HepG2 (cell line): ENCODE data around the gene TBC1D16. TPM values are rescaled to one million over a fixed set of nuclear protein-coding genes. Genes with fewer than 3 reads are reported as not detected.

Experiments used
- ATF1 ChIP-seq: IDR thresholded peaks from 2 replicates; pipeline ENCODE4 v1.6.1; 2016; ENCODE audit warnings: mild to moderate bottlenecking, control low read depth
- CSRNP2 ChIP-seq: sonication (generic); formaldehyde crosslinking; conservative IDR thresholded peaks from 2 replicates; pipeline ENCODE4 v1.8.0; 2022; ENCODE audit warnings: low read depth, missing genetic modification reagents
- HIVEP1 ChIP-seq: sonication (generic); formaldehyde crosslinking; IDR thresholded peaks from 2 replicates; pipeline ENCODE4 v1.4.0; 2020; ENCODE audit warnings: mild to moderate bottlenecking, missing genetic modification reagents
- NONO ChIP-seq, 2 experiments: fragments of 450-650 bp in 1 of 2; sonication (generic) in 1 of 2; formaldehyde crosslinking in 1 of 2; IDR thresholded peaks in 1 of 2; conservative IDR thresholded peaks in 1 of 2; 2 replicates each; pipeline versions ENCODE4 v1.6.1 to v1.8.0; 2017 to 2022; ENCODE audit warnings: mild to moderate bottlenecking in 1 of 2, missing genetic modification reagents in 1 of 2, moderate library complexity in 1 of 2
- NR2C2 ChIP-seq: sonication (generic); formaldehyde crosslinking; IDR thresholded peaks from 2 replicates; pipeline ENCODE4 v1.4.0; 2020; ENCODE audit warnings: missing genetic modification reagents, mild to moderate bottlenecking, moderate library complexity, borderline replicate concordance
- RERE ChIP-seq: IDR thresholded peaks from 2 replicates; pipeline ENCODE4 v1.6.1; 2016; ENCODE audit warnings: low read depth, missing genetic modification reagents, missing compliant biosample characterization
- SKI ChIP-seq: fragments of 450-650 bp; IDR thresholded peaks from one replicate; pipeline ENCODE4 v1.6.1; 2018; ENCODE audit warnings: mild to moderate bottlenecking; ENCODE audit not compliant: partially characterized antibody
- SOX6 ChIP-seq, 2 experiments: fragments of 450-650 bp in 1 of 2; sonication (generic) in 1 of 2; formaldehyde crosslinking in 1 of 2; IDR thresholded peaks; 2 replicates each; pipeline versions ENCODE4 v1.4.0 to v1.6.1; 2017 to 2020; ENCODE audit warnings: antibody characterized with exemption in 1 of 2, mild to moderate bottlenecking in 1 of 2, missing genetic modification reagents in 1 of 2
- TARDBP ChIP-seq: sonication (generic); formaldehyde crosslinking; IDR thresholded peaks from 2 replicates; pipeline ENCODE4 v1.8.0; 2022; ENCODE audit warnings: mild to moderate bottlenecking, missing genetic modification reagents
- TCF7 ChIP-seq: sonication (generic); IDR thresholded peaks from 2 replicates; pipeline ENCODE4 v1.6.1; 2016; ENCODE audit warnings: antibody characterized with exemption, low read depth
- TOE1 ChIP-seq: sonication (generic); formaldehyde crosslinking; IDR thresholded peaks from 2 replicates; pipeline ENCODE4 v1.4.0; 2020; ENCODE audit warnings: mild to moderate bottlenecking, missing genetic modification reagents
- ZBTB3 ChIP-seq: sonication (generic); formaldehyde crosslinking; IDR thresholded peaks from 2 replicates; pipeline ENCODE4 v1.4.0; 2020; ENCODE audit warnings: low read depth, mild to moderate bottlenecking, moderate library complexity, missing genetic modification reagents, borderline replicate concordance
- ZNF512 ChIP-seq: sonication (generic); formaldehyde crosslinking; IDR thresholded peaks from 2 replicates; pipeline ENCODE4 v1.4.0; 2020; ENCODE audit warnings: mild to moderate bottlenecking, missing genetic modification reagents
- ZNF792 ChIP-seq: IDR thresholded peaks from 2 replicates; pipeline ENCODE4 v1.6.1; 2016
- ZSCAN22 ChIP-seq: sonication (generic); formaldehyde crosslinking; IDR thresholded peaks from 2 replicates; pipeline ENCODE4 v1.4.0; 2020; ENCODE audit warnings: mild to moderate bottlenecking, missing genetic modification reagents
- polyA plus RNA-seq, 8 experiments: library from polyadenylated mRNA; depleted of rRNA in 3 of 8; stranded (reverse) in 7 of 8; unstranded in 1 of 8; fragments of >200 nt; fragmentation: Illumina TruSeq in 4 of 8; extraction: Trizol in 4 of 8; gene quantifications; 2 replicates each; pipeline versions ENCODE4 v1.2.1 to v1.2.3, GENCODE V29; 2011 to 2016; ENCODE audit warnings: low read depth in 4 of 8, missing spikeins in 1 of 8, mixed read lengths in 1 of 8; ENCODE audit not compliant: insufficient read depth in 1 of 8
- total RNA-seq, 5 experiments: library from RNA; depleted of rRNA; stranded (reverse); fragments of >200 nt; fragmentation: Illumina TruSeq; extraction: Trizol; gene quantifications; 2 replicates each; pipeline ENCODE4 v1.2.3, GENCODE V29; 2016; ENCODE audit warnings: low read depth in 1 of 5
- TF ChIP-seq, protein P1 (sequence below): sonication (generic); formaldehyde crosslinking; conservative IDR thresholded peaks from 2 replicates; pipeline ENCODE4 v1.8.0; 2022; ENCODE audit warnings: missing genetic modification reagents

TBC1D16 gene
- total and polyA plus RNA-seq, 2 of the 13 experiments (the other 11 are each of a cell fraction or from before 2014, with no cell fraction given): 14.9 to 24.9 TPM

GRCh38 chr17:80068301-80069222 lies 32.9 kb upstream of the TBC1D16 start (continued):
- no peak for TF ChIP-seq TCF7
- TF ChIP-seq ZSCAN22: no peak
- 0 out of 2 replicates have a peak, but pooled peaks have one; percentile 13 for TF ChIP-seq RERE (CRISPR knock-in tag)
- TF ChIP-seq NONO (IDR thresholded peaks at IDR 0.05): no peak
- TF ChIP-seq NONO (CRISPR knock-in tag; conservative IDR thresholded peaks at IDR 0.05): peak; percentile 34; the same call in 1 of the 2 replicates
- TF ChIP-seq, protein P1, sequence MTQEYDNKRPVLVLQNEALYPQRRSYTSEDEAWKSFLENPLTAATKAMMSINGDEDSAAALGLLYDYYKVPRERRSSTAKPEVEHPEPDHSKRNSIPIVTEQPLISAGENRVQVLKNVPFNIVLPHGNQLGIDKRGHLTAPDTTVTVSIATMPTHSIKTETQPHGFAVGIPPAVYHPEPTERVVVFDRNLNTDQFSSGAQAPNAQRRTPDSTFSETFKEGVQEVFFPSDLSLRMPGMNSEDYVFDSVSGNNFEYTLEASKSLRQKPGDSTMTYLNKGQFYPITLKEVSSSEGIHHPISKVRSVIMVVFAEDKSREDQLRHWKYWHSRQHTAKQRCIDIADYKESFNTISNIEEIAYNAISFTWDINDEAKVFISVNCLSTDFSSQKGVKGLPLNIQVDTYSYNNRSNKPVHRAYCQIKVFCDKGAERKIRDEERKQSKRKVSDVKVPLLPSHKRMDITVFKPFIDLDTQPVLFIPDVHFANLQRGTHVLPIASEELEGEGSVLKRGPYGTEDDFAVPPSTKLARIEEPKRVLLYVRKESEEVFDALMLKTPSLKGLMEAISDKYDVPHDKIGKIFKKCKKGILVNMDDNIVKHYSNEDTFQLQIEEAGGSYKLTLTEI (CRISPR knock-in tag): no peak
- peak; percentile 95 for TF ChIP-seq SKI
- TF ChIP-seq NR2C2 (CRISPR knock-in tag): no peak; the same call in 1 of the 2 replicates
- TF ChIP-seq TARDBP (CRISPR knock-in tag): peak; percentile 49; the same call in 1 of the 2 replicates
- no peak for TF ChIP-seq ZBTB3
- TF ChIP-seq TOE1: no peak
- no peak for TF ChIP-seq ZNF512 (CRISPR knock-in tag)
- no peak for TF ChIP-seq ZNF792 (CRISPR knock-in tag)
- TF ChIP-seq SOX6 (IDR thresholded peaks at IDR 0.05): no peak
- TF ChIP-seq SOX6 (CRISPR knock-in tag; IDR thresholded peaks at IDR 0.05): peak; percentile 82
- TF ChIP-seq CSRNP2 (CRISPR knock-in tag): no peak
- no peak for TF ChIP-seq ATF1 (CRISPR knock-in tag)
- TF ChIP-seq HIVEP1 (CRISPR knock-in tag): peak; percentile 56; the same call in 1 of the 2 replicates
